ENCODE results near the gene PVALEF. TPM values are rescaled to one million over a fixed set of nuclear protein-coding genes. Genes with fewer than 3 reads are reported as not detected.

Gene PVALEF
- total and polyA plus RNA-seq, 2 of the 8 experiments (the other 6 are each of a cell fraction or from before 2014, with no cell fraction given) = 0.03 TPM; not detected in 1

- Histone ChIP-seq H3K36me3 (ENCODE audit: control insufficient read depth in 2 of 4, insufficient read depth in 4 of 4, low read length in 3 of 4) (no peaks in the 10 kb centered on the region), H3K23ac (ENCODE audit: insufficient read length) (no peak overlapping the region), H4K20me1 (replicated peaks in 1 of 2; ENCODE audit: control insufficient read depth in 1 of 2, insufficient read depth in 2 of 2, low read length in 2 of 2) (peaks cover 0 to 3% of the 10 kb centered on the region in 2 experiments), H3K23me2 (ENCODE audit: low read depth, low read length) (peaks cover 3% of the 10 kb centered on the region; the same call in 1 of the 2 replicates), H4K91ac (replicated peaks; ENCODE audit: insufficient read length, low read length) (no peak overlapping the region), H3K14ac (ENCODE audit: insufficient read length) (no peak overlapping the region), H3K18ac (ENCODE audit: extremely low read depth, low read length) (no peak overlapping the region; the same call in 1 of the 2 replicates), H2BK15ac (ENCODE audit: low read length) (no peak overlapping the region), H3K9ac (replicated peaks in 1 of 4; ENCODE audit: extremely low read depth in 1 of 4, low read depth in 3 of 4, low read length in 3 of 4) (no peak overlapping the region), H2BK120ac (replicated peaks; ENCODE audit: low read depth, low read length) (no peak overlapping the region), H4K5ac (ENCODE audit: insufficient read length, low read depth, low read length) (no peak overlapping the region), H3K4ac (replicated peaks; ENCODE audit: insufficient read length, low read depth, low read length) (peak overlapping the region; percentile 32), H2AK5ac (ENCODE audit: low read depth, low read length) (no peak overlapping the region), H2AFZ (ENCODE audit: low read length) (no peak overlapping the region), H2BK12ac (ENCODE audit: low read depth, low read length) (no peak overlapping the region), H3K4me3 (ENCODE audit: extremely low read depth in 1 of 4, insufficient read depth in 2 of 4, low read depth in 3 of 4, low read length in 4 of 4) (no peak overlapping the region), H2BK5ac (ENCODE audit: low read depth, low read length) (no peak overlapping the region), H4K8ac (ENCODE audit: extremely low read depth, insufficient read depth, low read length) (peak overlapping the region; percentile 51), H2BK20ac (ENCODE audit: low read length) (no peak overlapping the region), H3K27ac (ENCODE audit: low read depth, low read length) (no peak overlapping the region), H3K4me2 (ENCODE audit: insufficient read depth in 1 of 2, low read depth in 2 of 2, low read length in 2 of 2) (no peak overlapping the region), H3K4me1 (replicated peaks in 1 of 4; ENCODE audit: control insufficient read depth in 3 of 4, insufficient read depth in 4 of 4, low read length in 3 of 4) (peaks cover 0 to 16% (median 6%) of the 10 kb centered on the region in 4 experiments; a peak in 5 of 7 replicates), H3K79me2 (ENCODE audit: control insufficient read depth in 1 of 2, insufficient read depth in 2 of 2, low read length in 2 of 2) (no peaks in the 10 kb centered on the region), H3K27me3 (replicated peaks in 1 of 4; ENCODE audit: control insufficient read depth in 3 of 4, extremely low read depth in 1 of 4, insufficient read depth in 3 of 4, low read length in 3 of 4) (peaks cover 0 to 11% (median 7%) of the 10 kb centered on the region in 4 experiments; a peak in 3 of 7 replicates), H3K56ac (replicated peaks; ENCODE audit: insufficient read length, low read depth, low read length) (no peak overlapping the region), H3K79me1 (ENCODE audit: low read depth, low read length) (no peaks in the 10 kb centered on the region), H3K9me3 (ENCODE audit: insufficient read depth in 2 of 2, low read depth in 1 of 2, low read length in 1 of 2) (no peaks in the 10 kb centered on the region)
- TF ChIP-seq CTCF (IDR thresholded peaks at IDR 0.05; ENCODE audit: control extremely low read depth in 1 of 3, insufficient read depth in 1 of 3, low read depth in 1 of 3, low read length in 3 of 3) = peak in 2 of 3 experiments; percentile 7 to 15; a peak in 2 of 4 replicates
- TF ChIP-seq PHF8 (conservative IDR thresholded peaks at IDR 0.05; ENCODE audit: low read depth, low read length) = no peak
- CTCF ChIA-PET (ENCODE audit: partially characterized antibody) = interaction anchor here (0.5 to 5.0 kb wide), 24 partner anchors 9 to 1071 kb away, joined by 3 to 24 read pairs (median 4); no protein-coding TSS in a partner anchor
- FAIRE-seq (no peak), DNase-seq (ENCODE audit: low read depth in 1 of 2, low spot score in 2 of 2) (no peak)
- POLR2A ChIA-PET (ENCODE audit: partially characterized antibody) = interaction anchor here (1.2 to 2.3 kb wide), 2 partner anchors 11 to 392 kb away, joined by 4 to 8 read pairs; partner anchors contain the start of gene ACTG1
- WGBS, 2 experiments (ENCODE audit: extremely low coverage in 1 of 2, insufficient coverage in 1 of 2, insufficient read length in 1 of 2, insufficient replicate concordance in 2 of 2, low coverage in 1 of 2, low lambda C conversion rate in 2 of 2, missing lambda C conversion rate in 1 of 2) = 91% methylated on average over 30 of the region's 45 CpGs; no CpG with 5 or more reads in 1 of the 2 experiments
Observed at GRCh38 chr17:81120695-81121621, 44.3 kb upstream of the PVALEF start.
